ENCODE results near the gene MAP1S. TPM values are rescaled to one million over a fixed set of nuclear protein-coding genes. Genes with fewer than 3 reads are reported as not detected.
A peak's percentile ranks its signal among the peaks of the same experiment; 100 is the strongest.
"Not testable (repeated sequence)": the region's sequence is repeated elsewhere in the genome, so short reads cannot be mapped to it uniquely, and the experiment has no call there.

The MAP1S gene
- total RNA-seq, 6 experiments from 2014 or later: 11.1 to 31.3 (median 14.9) TPM

GRCh38 chr19:17775245-17775927, 56.1 kb downstream of the MAP1S start:
- no peak overlapping the region for H3K4me3 ChIP-seq
- ATAC-seq (peak; percentile 25 to 57 (median 30)), DNase-seq (no peak)
- H3K27me3 ChIP-seq: no peaks in the 10 kb centered on the region
- intact Hi-C loops (cut with DNase I): loop anchor here in 1 of 2 donors (10.0 kb wide), 1 partner anchor 61 kb away; the partner anchor contains the start of gene MAP1S
- TF ChIP-seq, protein P1, sequence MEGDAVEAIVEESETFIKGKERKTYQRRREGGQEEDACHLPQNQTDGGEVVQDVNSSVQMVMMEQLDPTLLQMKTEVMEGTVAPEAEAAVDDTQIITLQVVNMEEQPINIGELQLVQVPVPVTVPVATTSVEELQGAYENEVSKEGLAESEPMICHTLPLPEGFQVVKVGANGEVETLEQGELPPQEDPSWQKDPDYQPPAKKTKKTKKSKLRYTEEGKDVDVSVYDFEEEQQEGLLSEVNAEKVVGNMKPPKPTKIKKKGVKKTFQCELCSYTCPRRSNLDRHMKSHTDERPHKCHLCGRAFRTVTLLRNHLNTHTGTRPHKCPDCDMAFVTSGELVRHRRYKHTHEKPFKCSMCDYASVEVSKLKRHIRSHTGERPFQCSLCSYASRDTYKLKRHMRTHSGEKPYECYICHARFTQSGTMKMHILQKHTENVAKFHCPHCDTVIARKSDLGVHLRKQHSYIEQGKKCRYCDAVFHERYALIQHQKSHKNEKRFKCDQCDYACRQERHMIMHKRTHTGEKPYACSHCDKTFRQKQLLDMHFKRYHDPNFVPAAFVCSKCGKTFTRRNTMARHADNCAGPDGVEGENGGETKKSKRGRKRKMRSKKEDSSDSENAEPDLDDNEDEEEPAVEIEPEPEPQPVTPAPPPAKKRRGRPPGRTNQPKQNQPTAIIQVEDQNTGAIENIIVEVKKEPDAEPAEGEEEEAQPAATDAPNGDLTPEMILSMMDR (IDR thresholded peaks at IDR 0.05): peak; percentile 30 to 48 (median 46)
- TF ChIP-seq POLR2A (IDR thresholded peaks at IDR 0.05): no peak
- no peaks in the 10 kb centered on the region for H3K4me1 ChIP-seq
- H3K36me3 ChIP-seq: no peaks in the 10 kb centered on the region
- no peak overlapping the region for H3K27ac ChIP-seq
- 60% methylated on average over 2 of the region's 16 CpGs for WGBS (ENCODE audit: insufficient coverage, low coverage, low lambda C conversion rate, missing lambda C conversion rate)
- no peaks in the 10 kb centered on the region for H3K9me3 ChIP-seq

GRCh38 chr19:17775991-17776803, 56.9 kb downstream of the MAP1S start:
- no peaks in the 10 kb centered on the region for H3K4me1 ChIP-seq

DNA sequence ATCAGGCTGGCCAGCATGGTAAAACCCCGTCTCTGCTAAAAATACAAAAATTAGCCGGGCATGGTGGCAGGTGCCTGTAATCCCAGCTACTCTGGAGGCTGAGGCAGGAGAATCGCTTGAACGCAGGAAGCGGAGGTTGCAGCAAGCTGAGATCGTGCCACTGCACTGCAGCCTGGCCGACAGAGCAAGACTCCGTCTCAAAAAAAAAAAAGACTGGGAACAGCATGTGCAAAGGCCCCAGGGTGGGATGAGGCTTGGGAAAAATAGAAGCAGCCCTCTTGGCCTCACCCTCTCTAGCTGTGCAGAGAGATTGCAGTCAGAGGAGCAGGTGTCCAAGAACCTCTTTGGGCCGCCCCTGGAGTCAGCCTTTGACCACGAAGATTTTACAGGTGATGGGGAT, 58.6 kb downstream of the MAP1S start:
- H3K27ac ChIP-seq, H3K9me3 ChIP-seq, H3K4me1 ChIP-seq, H3K36me3 ChIP-seq, DNase-seq, ATAC-seq, H3K4me3 ChIP-seq, H3K27me3 ChIP-seq: not testable (repeated sequence)
- intact Hi-C loops (cut with DNase I): loop anchor here in 1 of 2 donors (10.0 kb wide), 1 partner anchor 63 kb away; the partner anchor contains the start of gene MAP1S
- 67% methylated on average over 3 of the region's 10 CpGs for WGBS (ENCODE audit: insufficient coverage, low coverage, low lambda C conversion rate, missing lambda C conversion rate)

More at GRCh38 chr19:17775991-17776803, 56.9 kb downstream of the MAP1S start:
- Histone ChIP-seq H3K36me3 (no peaks in the 10 kb centered on the region), H3K9me3 (no peaks in the 10 kb centered on the region), H3K4me3 (no peak overlapping the region), H3K27ac (no peak overlapping the region), H3K27me3 (no peaks in the 10 kb centered on the region)
- 62% methylated on average over 16 of the region's 27 CpGs for WGBS (ENCODE audit: insufficient coverage, low coverage, low lambda C conversion rate, missing lambda C conversion rate)
- TF ChIP-seq, protein P1 (IDR thresholded peaks at IDR 0.05): no peak
- TF ChIP-seq POLR2A (IDR thresholded peaks at IDR 0.05): no peak
- DNase-seq: no peak
- ATAC-seq: no peak
- intact Hi-C loops (cut with DNase I): loop anchor here in 1 of 2 donors (10.0 kb wide), 1 partner anchor 61 kb away; the partner anchor contains the start of gene MAP1S

- H3K9me3 ChIP-seq: no peaks in the 10 kb centered on the region
- no peaks in the 10 kb centered on the region for H3K27me3 ChIP-seq
- H3K36me3 ChIP-seq: no peaks in the 10 kb centered on the region
- DNase-seq (peak in 2 of 3 donors; percentile 59 to 61), ATAC-seq (peak; percentile 56 to 64 (median 62))
- intact Hi-C loops (cut with DNase I): loop anchor here in 1 of 2 donors (10.0 kb wide), 1 partner anchor 64 kb away; the partner anchor contains the start of gene MAP1S
- TF ChIP-seq, protein P1 (IDR thresholded peaks at IDR 0.05): no peak
- TF ChIP-seq POLR2A (IDR thresholded peaks at IDR 0.05): no peak
- no peak overlapping the region for H3K27ac ChIP-seq
- WGBS (ENCODE audit: insufficient coverage, low coverage, low lambda C conversion rate, missing lambda C conversion rate): 15% methylated on average over 19 of the region's 37 CpGs
- H3K4me1 ChIP-seq: no peaks in the 10 kb centered on the region
- no peak overlapping the region for H3K4me3 ChIP-seq
Measured at GRCh38 chr19:17778251-17778967, 59.1 kb downstream of the MAP1S start.

Data from right lobe of liver (tissue), 6 donors.